ENCODE results near the gene DZANK1.
"Not testable (repeated sequence)": the region's sequence is repeated elsewhere in the genome, so short reads cannot be mapped to it uniquely, and the experiment has no call there.

DZANK1 gene

DNA sequence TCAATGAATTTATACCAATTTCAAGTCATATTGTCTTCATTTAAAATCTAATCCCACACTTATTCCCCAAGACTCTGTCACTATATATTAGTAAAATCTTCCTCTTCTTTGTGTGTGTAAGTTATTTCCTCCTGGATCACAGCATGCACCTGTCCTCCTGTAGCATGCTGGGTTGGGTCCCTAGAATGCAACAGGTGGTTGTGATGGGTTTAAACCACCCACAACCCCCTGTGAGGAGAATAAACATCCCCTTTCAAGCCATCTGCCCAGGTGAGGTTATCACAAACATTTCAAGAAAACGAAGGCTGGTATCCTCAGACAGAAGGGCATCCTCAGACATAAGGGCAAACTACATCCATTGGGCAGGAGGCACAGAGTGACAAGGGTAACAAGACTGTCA, 26.4 kb downstream of the DZANK1 start:
- no peak for DNase-seq

DNA sequence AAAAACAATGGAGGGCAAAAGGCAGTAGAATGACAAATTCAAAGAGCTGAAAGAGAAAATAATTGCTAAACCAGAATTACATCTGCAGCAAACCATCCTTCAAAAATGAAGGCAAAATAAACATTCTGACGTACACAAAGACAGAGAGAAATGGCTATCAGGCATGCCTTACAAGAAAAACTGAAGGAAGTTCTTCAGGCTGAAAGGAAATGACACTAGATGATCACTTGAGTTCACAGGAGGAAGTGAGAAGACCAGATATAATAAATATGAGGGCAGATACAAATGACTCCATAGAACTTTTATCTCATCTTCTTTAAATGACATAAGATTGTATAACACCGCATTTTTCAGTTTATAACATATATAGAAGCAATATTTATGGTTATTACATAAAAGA, 30.0 kb downstream of the DZANK1 start:
- DNase-seq: no peak

DNA sequence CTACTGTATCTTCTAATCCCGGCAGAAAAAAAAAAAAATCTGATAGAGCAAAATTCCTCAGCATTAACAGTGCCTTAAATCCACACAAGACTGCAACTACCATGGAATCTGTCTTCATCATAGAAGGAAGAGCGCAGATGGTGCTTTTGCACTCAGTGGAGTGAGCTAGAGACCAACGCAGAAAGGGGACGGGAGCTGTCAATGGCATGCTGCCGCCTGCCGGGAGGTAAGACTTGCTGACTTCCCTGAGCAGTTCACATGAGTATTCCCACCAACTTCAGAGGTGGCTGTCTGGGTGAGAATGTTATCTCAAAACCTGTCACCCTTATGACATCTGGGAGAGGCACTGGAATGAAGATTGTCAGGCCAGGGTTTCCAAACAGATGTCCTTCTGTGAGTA, 35.6 kb downstream of the DZANK1 start:
- no peak for DNase-seq

GRCh38 chr20:18430172-18430826, 36.5 kb downstream of the DZANK1 start:
- DNase-seq: no peak

- no peak for DNase-seq
These were observed 38.2 kb downstream of the DZANK1 start for GRCh38 chr20:18428490-18429173.

GRCh38 chr20:18427214-18427613, 39.6 kb downstream of the DZANK1 start:
- DNase-seq: no peak

DNA sequence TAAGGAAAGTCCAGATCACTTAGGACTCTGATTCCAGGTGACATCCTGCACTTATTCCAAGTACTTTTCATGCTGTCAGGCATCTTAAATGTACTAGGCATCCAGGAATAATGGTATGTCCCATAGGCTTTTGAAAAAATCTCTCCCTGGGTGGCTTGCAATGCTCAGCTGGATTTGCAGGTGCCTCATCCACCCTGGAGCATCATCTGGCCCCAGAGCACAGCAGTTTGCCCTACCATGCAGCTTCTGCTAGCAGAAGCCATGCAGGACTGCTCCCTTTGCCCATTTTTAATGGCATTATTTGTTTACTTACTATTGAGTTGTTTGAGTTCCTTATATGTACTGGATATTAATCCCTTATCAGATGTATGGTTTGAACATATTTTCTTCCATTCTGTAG, 45.2 kb downstream of the DZANK1 start:
- DNase-seq: no peak

DNA sequence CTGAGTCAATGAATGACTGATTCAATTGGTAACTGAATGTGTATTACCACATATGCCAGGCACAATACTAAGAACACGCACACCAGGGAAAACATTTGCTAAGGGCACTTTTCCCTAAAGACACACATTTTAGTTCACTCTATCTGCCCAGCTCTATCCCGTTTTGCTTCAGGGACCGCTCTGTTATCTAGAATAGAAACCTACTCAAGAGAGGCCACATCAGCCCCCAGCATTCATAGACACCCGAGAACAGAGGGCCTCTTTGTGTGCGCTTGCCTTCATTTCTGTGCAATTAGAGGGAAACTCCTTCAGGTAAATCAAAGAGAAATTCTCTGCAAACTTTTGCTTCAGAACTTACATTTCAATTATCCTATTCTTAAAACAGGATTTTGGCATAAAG, 50.3 kb downstream of the DZANK1 start:
- no peak for DNase-seq

DNA sequence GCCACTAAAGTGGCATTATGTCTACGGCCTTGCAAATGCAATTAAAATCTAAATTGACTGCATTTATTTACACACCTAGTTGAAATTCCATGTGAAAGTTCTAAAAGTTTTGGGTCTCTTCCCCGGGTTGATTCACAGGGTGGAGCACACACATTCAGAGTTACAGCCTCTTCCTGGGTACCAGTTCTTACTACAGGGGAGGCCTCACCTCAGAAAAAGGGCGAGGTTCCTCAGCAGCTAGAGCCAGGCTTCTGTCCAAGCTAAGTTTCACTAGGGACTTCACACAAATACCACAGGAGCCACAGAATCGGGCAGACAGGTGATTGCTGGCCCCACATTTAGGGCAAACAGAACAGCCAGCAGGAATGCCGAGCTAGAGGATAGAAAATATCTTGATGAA, 52.7 kb downstream of the DZANK1 start:
- no peak for DNase-seq

DNA sequence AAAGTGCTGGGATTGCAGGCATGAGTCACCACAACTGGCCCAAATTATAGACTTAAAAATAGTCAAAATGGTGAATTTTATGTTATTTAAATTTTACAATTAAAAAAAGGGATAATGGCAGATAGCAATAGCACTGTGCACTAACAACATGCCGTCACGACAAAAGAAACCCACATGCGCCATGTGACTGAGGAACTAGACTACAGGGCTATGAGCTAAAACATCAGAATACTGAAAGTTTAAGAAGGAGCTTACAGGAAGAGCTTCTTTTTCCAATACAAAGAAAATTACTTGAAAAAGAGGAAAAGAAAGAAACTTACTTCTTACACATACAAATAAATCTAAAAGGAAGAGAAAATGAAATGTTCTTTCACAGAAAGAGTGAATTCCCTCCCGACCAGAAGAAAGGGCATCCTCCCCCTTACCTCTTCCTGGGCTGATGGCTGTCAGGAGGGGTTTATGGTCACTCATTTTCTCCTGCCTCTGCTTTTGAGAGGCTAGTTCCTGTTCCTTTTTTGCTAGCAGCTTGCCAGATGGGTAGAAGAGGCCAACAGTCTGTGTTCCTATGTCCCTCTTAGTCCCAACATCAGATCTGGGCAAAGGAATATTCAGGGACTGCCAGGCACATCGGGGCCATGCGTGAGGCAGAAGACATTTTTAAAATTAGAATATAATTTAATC, 54.5 kb downstream of the DZANK1 start:
- no peak for DNase-seq

DNA sequence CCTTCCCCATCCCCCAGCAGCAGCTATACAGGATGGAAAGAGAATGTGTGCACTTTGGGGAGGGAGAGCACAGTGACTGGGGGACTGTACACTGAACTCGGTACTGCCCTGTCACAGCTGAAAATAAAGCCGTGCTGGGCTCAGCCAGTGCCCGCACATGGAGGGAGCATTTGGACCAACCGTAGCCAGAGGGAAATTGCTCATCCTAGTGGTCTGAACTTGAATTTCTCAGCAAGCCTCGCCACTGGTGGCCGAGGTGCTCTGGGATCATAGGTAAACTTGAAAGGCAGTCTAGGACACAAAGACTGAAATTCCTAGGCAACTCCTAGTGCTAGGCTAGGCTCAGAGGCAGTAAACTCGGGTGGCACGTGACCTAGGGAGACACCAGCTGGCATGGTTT, 61.0 kb downstream of the DZANK1 start:
- no peak for DNase-seq

DNA sequence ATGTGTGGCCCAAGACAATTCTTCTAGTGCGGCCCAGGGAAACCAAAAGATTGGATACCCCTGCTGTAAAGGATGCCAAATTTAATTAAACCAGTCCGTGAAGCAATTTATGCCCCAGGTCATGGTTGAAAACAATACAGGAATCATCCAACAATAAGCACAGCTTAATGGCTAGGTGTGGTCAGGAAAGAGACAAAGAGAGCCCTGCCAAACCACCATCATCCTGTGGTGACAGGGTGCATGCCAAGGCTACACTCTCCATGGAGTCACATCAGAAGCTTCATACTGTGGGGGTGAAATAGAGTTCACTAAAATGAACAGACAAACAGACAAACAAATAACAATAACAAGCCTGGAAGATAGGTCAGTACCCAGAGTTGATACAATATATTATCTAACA, 62.7 kb downstream of the DZANK1 start:
- no peak for DNase-seq

GRCh38 chr20:18403269-18403668, 63.6 kb downstream of the DZANK1 start:
- no peak for DNase-seq

GRCh38 chr20:18401305-18401704, 65.5 kb downstream of the DZANK1 start:
- no peak for DNase-seq

- DNase-seq: no peak
These were observed 66.4 kb downstream of the DZANK1 start for GRCh38 chr20:18400460-18400859.

DNA sequence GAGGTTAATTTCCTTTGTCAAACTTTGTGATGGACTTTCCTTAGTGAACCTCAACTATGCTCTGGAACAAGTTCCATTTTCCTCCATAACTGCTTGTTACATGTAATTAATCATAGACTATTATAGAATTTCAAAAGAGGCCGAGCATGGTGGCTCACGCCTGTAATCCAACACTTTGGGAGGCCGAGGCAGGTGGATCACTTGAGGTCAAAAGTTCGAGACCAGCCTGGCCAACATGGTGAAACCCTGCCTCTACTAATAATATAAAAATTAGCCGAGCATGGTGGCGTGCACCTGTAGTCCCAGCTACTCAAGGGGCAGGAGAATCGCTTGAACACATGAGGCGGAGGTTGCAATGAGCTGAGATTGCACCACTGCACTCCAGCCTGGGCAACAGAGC, 68.1 kb downstream of the DZANK1 start:
- DNase-seq: not testable (repeated sequence)

GRCh38 chr20:18397030-18397429, 69.8 kb downstream of the DZANK1 start:
- no peak for DNase-seq

DNA sequence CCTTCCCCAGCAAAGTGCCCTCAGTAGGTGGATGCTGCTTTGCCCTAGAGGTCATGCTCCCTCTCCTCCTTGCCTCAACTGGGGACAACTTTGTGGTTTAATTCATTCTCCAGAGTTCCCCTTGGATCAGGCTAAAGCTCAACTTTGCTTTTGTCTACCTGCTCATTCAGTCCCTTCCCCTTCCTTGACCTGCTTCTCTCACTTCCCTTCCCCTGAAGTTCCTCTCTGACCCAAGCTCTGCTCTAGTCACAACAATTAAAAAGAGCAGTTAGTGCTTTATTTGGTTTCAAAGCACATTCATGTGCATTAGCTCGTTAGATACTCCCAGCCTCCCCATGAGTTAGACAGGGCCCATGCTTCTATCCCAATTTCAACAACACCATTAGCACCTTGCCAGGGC, 71.3 kb downstream of the DZANK1 start:
- DNase-seq: no peak

GRCh38 chr20:18394363-18394762, 72.5 kb downstream of the DZANK1 start:
- no peak for DNase-seq

- DNase-seq: no peak
These were observed 75.1 kb downstream of the DZANK1 start for GRCh38 chr20:18391686-18392085.

DNA sequence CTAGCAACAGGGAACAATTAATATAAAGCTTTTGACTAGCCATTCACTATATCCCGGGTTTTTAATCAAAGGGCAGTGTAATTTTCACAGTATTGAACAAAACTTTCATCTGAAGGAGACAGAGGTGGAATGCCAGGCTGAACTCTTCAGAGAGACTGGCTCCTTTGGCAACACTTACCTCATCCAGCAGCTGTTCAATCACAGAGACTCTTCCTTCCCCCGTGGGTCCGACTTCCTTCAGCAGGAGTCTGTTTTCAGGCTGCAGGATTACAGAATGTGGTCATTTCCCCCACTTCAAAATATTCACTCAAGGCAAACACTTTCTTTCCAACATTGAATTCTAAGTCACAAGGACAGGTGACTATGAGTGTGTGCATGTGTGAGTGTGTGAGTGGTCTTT, 76.6 kb downstream of the DZANK1 start:
- no peak for DNase-seq

GRCh38 chr20:18388860-18389259, 78.0 kb downstream of the DZANK1 start:
- no peak for DNase-seq

DNA sequence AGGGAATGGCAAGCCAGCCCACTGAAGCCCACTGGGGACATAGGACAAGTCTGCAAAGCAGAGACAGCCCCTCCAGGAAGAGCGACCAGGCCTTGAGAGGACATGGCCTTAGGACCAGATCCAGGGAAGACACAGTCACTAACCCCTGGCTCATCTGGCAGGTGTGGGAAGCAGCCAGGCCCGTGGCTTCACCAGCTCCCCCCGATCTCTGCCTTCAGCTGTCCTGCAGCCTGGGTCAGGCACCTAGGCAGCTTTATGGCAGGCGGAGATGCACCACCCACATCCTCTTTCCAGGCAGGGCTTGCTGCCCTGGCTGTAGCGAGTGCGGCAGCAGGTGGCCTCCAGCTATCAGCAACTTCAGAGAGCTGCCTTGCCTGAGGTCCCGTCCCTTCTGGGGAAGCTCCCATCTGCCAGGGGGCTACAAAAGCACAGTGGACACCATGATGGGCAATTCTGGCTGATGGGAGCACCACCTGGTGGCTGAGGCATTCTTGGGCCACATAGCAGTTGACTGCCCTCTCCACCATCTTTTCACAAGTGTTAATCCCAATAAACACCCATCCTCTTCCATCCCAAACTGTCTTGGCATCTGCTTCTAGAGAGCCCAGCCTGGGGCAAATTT, 85.8 kb downstream of the DZANK1 start:
- DNase-seq: no peak

Data from hypothalamus (tissue), 51 donors.